IPS-15b (cell line): ENCODE measurements around the gene HRAS.

Experiments
- H3K27me3 ChIP-seq: one replicate; pipeline ENCODE4 v1.6.1; 2013; ENCODE audit warnings: low read length; ENCODE audit not compliant: control insufficient read depth, insufficient read depth
- H3K36me3 ChIP-seq: one replicate; pipeline ENCODE4 v1.6.1; 2013; ENCODE audit warnings: low read length; ENCODE audit not compliant: control insufficient read depth, insufficient read depth
- H3K4me1 ChIP-seq: one replicate; pipeline ENCODE4 v1.6.1; 2013; ENCODE audit warnings: mild to moderate bottlenecking, low read length; ENCODE audit not compliant: control insufficient read depth, insufficient read depth
- H3K4me3 ChIP-seq: one replicate; pipeline ENCODE4 v1.5.1; 2013; ENCODE audit warnings: low read depth, low read length
- H3K9ac ChIP-seq: one replicate; pipeline ENCODE4 v1.6.1; 2013; ENCODE audit warnings: low read depth, mild to moderate bottlenecking, low read length
- H3K9me3 ChIP-seq: one replicate; pipeline ENCODE4 v1.6.1; 2013; ENCODE audit warnings: mild to moderate bottlenecking, low read length; ENCODE audit not compliant: control insufficient read depth, insufficient read depth

HRAS gene

DNA sequence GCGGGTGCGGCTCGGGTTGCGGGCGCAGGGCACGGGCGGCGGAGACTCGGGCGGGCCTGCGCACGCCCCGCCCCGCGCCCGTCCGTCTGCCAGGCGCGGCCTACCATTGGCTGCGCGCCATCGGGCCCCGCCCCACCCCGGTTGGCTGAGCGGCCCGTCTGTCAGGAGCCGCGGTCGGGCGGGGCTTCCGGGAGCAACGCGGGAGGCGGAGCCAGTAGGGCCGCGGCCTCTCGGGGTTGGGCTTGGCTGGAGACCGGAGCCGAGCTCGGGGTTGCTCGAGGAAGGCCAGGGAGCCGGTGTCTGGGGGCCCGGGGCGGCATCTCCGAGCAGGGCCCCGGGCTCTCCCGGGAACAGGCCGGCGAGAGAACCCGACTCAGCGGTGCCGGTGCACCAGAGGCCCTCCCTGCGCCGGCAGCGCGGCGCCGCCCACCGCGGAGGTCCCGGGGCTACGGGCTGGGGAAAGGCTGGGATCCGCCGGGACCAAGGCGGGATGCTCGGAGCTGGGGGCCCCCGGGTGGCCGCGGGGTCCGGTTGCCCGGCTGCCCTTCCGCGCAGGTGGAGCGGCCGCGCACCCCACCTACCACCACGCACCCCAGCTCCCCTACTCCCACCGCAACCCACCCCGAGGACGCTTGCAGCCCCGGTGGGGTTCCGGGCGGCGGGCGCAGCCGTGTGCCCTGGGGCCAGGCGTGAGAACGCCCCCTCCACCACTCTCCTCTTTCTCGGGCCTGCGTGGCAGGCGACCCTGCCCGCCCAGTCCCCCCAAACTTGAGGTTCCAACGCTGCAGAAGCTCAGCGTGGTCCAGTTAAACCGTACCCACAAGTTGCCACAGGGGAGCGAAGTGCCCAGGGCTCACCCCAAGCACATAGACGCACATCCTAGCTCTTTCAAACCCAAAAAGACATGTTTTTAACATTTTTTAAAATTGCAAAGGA, at the start of gene HRAS:
Gene HRAS, minus strand, starts transcription at position 58 of the 936 bp plus-strand sequence.
- H3K9me3 ChIP-seq = no peaks in the 10 kb centered on the region
- peak within 1 kb of the TSS; percentile 70 for H3K4me3 ChIP-seq
- no peaks in the 10 kb centered on the region for H3K4me1 ChIP-seq
- peak within 1 kb of the TSS; percentile 65 for H3K9ac ChIP-seq
- H3K36me3 ChIP-seq = peaks cover 21% of the 10 kb centered on the region
- peaks cover 5% of the 10 kb centered on the region for H3K27me3 ChIP-seq

- no peaks in the 10 kb centered on the region for H3K27me3 ChIP-seq
- peaks cover 37% of the 10 kb centered on the region for H3K36me3 ChIP-seq
- no peaks in the 10 kb centered on the region for H3K9me3 ChIP-seq
- H3K9ac ChIP-seq = no peak overlapping the region
- H3K4me1 ChIP-seq = no peaks in the 10 kb centered on the region
- H3K4me3 ChIP-seq = no peak overlapping the region
Observed at GRCh38 chr11:584287-584686, 48.9 kb upstream of the HRAS start.

- Histone ChIP-seq H3K36me3 (peaks cover 25% of the 10 kb centered on the region), H3K9ac (no peak overlapping the region), H3K4me1 (peaks cover 3% of the 10 kb centered on the region), H3K4me3 (no peak overlapping the region), H3K27me3 (no peaks in the 10 kb centered on the region), H3K9me3 (no peaks in the 10 kb centered on the region)
Observed at GRCh38 chr11:581752-582151, 46.4 kb upstream of the HRAS start.

DNA sequence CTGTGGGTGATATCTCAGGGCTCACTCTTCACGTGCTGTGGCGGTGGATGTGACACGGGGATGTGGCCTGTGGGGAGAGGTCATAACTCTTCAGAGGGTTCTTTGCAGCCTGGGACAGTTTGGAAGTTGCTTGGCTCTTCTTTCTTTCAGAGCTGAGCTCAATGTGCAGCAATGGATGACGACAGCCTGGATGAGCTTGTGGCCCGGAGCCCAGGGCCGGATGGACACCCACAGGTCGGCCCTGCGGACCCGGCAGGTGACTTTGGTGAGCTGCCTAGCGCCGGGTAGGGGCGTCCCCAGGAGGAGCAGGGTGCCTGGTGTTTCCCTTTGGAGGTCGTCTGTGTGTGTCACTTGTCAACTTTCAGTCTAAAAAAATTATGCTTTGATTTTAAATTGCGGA, 46.0 kb upstream of the HRAS start:
- peaks cover 21% of the 10 kb centered on the region for H3K36me3 ChIP-seq
- H3K4me1 ChIP-seq = peaks cover 3% of the 10 kb centered on the region
- no peak overlapping the region for H3K9ac ChIP-seq
- H3K9me3 ChIP-seq = no peaks in the 10 kb centered on the region
- H3K27me3 ChIP-seq = no peaks in the 10 kb centered on the region
- H3K4me3 ChIP-seq = no peak overlapping the region

- Histone ChIP-seq H3K4me3 (no peak overlapping the region), H3K27me3 (peaks cover 2% of the 10 kb centered on the region), H3K4me1 (peaks cover 3% of the 10 kb centered on the region), H3K9ac (peak overlapping the region; percentile 16), H3K36me3 (peaks cover 20% of the 10 kb centered on the region), H3K9me3 (no peaks in the 10 kb centered on the region)
Observed at GRCh38 chr11:579830-580601, 44.6 kb upstream of the HRAS start.

DNA sequence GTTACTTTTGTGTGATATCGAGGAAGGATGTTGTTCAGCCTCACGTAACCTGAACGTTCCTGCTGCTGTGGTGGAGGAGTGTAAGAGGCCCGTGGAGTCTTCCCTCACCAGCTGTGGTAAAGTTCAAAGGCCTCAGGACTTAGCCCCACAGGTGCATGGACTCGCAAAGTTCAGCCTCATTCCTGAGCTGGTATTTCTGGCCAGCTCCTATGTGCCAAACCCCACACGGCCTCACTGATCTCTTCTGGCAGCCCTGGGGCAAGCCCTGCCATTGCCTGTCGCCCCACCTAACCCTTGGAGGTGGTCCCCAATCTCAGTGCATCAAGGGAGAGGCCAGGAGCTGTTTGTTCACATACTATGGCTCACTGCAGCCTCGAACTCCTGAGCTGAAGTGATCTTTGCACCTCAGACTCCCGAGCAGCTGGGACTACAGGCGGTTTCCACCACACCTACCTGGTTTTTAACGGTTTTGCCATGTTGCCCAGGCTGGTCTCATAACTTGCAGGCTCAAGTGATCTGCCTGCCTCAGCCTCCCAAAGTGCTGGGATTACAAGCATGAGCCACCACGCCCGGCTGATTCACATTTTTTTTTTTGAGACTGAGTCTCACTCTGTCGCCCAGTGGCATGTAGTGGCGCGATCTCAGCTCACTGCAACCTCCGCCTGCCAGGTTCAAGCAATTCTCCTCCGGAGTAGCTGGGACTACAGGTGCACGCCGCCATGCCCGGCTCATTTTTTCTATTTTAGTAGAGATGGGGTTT, 43.1 kb upstream of the HRAS start:
- peaks cover 5% of the 10 kb centered on the region for H3K27me3 ChIP-seq
- H3K4me3 ChIP-seq = no peak overlapping the region
- H3K36me3 ChIP-seq = peaks cover 12% of the 10 kb centered on the region
- H3K9ac ChIP-seq = no peak overlapping the region
- H3K9me3 ChIP-seq = no peaks in the 10 kb centered on the region
- peaks cover 5% of the 10 kb centered on the region for H3K4me1 ChIP-seq

DNA sequence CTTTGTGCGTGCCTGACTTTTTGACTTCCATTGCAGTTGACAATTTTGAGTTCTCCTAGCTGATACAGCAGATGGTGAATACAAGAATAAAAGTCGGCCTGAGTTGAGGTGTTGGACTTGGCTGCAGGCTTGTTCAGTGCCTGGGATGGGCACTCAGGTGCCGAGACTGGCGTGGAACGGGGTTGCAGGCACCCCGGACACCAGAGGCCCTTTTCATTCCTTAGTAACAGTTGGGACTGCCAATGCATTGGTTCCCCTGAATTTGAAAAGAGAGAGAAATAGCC, 42.2 kb upstream of the HRAS start:
- peaks cover 5% of the 10 kb centered on the region for H3K27me3 ChIP-seq
- peak overlapping the region; percentile 80 for H3K4me3 ChIP-seq
- no peaks in the 10 kb centered on the region for H3K9me3 ChIP-seq
- no peak overlapping the region for H3K9ac ChIP-seq
- peaks cover 5% of the 10 kb centered on the region for H3K4me1 ChIP-seq
- H3K36me3 ChIP-seq = peaks cover 10% of the 10 kb centered on the region

DNA sequence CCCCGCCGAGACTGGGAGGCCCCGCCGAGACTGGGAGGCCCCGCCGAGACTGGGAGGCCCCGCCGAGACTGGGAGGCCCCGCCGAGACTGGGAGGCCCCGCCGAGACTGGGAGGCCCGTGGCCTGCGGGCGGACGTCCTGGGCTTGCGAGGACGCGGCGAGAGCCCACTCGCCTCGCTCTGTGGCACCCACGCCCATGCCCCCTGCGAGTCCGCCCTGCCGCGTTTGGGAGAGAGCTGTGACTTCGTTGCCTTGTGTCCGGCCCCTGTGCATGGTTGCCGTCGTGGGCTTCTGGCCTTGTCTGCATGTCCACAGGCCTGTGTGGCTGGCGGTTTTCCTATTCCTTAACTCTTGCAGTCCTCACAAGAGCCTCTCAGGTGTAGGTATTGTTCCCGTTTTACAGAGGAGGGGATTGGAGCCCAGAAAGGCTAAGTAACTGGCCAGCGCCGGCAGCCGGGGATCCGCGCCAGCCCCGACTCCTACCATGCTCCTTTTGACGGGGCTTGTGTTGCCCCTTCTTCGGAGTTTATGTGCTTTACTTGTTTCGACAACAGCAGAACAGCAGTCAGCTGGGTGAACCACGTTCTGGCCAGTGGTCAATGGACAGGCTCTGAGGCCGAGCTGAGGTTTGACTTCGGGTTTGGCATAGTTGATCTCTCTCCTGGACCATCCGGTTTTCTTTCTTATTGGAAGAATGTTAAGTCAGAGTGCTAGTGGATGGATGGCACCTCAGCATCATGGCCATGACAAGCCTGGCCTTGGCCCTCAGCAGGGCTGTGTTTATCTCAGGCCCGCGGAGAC, 41.6 kb upstream of the HRAS start:
- Histone ChIP-seq H3K4me1 (peaks cover 5% of the 10 kb centered on the region), H3K27me3 (peaks cover 5% of the 10 kb centered on the region), H3K36me3 (peaks cover 9% of the 10 kb centered on the region), H3K4me3 (peak overlapping the region; percentile 80), H3K9ac (peak overlapping the region; percentile 63), H3K9me3 (no peaks in the 10 kb centered on the region)

DNA sequence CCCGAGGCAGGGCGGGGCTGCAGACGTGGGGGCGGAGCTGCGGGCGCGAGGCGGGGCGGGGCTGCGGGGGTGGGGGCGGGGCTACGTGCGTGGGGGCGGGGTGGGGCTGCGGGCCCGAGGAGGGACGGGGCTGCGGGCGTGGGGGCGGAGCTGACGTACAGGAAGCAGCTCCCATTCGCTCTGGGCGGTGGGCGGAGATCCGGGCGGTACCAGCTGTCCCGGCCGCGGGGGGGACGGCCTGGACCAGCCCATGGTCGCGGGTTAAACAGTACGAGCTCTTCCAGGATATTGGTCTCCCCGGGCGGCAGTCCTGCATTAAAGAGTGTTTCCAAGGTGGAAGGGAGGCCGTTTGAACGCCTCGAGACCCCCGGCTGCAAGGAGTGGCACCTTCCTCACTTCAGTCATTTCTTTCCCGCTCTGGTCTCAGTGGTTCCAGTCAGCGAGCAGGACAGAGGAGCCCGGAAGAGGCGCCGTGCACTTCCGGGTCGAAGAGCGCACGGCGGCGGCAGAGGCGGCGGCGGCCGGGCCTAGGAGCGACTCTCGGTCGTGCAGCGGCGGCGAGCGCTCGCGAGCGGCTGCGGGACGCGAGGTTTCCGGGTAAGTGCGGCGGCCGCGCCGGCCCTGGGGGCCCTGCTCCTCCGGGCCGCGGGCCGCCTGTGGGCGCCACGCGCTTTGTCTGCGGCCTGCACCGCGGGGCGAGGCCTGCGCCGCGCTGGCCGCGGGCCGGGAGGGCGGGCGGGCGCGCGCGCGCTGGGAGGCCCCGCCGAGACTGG, 40.8 kb upstream of the HRAS start, which contains the start of gene PHRF1:
Gene PHRF1, plus strand, starts transcription at position 475 of the 773 bp plus-strand sequence. CDS start 5,043 bp downstream, outside the sequence.
- H3K36me3 ChIP-seq = peaks cover 2% of the 10 kb centered on the region
- H3K4me3 ChIP-seq = peak within 1 kb of the TSS; percentile 81
- H3K9me3 ChIP-seq = no peaks in the 10 kb centered on the region
- peaks cover 9% of the 10 kb centered on the region for H3K4me1 ChIP-seq
- peaks cover 5% of the 10 kb centered on the region for H3K27me3 ChIP-seq
- H3K9ac ChIP-seq = peak within 1 kb of the TSS; percentile 96

DNA sequence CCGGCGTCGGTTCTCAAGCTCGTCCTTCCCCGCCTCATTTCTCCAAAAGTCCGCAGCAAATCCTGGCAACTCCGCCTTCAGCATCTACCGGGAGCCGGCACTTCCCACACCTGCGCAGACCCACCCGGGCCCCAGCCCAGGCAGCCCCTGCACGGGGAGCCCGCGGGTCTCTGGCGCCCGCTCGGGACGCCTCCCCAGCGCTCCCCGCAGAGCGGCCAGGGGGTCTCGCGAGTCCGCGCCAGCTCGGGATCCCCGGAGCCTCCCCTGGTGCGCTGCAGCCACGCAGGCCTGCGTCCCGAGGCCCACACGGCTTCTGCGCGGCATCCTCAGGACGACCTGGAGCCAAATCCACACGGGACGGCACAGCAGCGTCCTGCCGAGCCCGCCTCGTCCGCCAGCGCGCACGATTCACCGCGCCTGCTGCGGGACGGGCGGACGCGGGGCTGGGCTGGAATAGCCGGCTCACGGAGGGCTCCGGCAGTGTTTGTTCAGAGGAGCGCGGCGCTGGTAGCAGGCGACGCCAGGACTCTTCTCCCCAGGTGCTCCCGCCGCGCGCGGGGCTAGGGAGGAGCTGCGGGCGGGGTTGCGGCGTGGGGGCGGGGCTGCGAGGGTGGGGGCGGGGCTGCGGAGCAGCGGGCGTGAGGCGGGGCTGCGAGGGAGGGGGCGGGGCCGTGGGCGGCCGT, 40.1 kb upstream of the HRAS start:
- H3K4me3 ChIP-seq = peak overlapping the region; percentile 78
- no peak overlapping the region for H3K9ac ChIP-seq

More for the DNA sequence above, 40.1 kb upstream of the HRAS start:
- Histone ChIP-seq H3K27me3 (peaks cover 5% of the 10 kb centered on the region), H3K36me3 (no peaks in the 10 kb centered on the region), H3K4me1 (peaks cover 11% of the 10 kb centered on the region), H3K9me3 (no peaks in the 10 kb centered on the region)
